HEK293 (cell line): ENCODE results near the gene PKD2L1.

Experiments used
- BCL11B ChIP-seq: fragments of 450-650 bp; formaldehyde crosslinking; IDR thresholded peaks from 2 replicates; pipeline ENCODE4 v1.5.1; 2016; ENCODE audit warnings: low read depth, missing biosample characterization, missing genetic modification characterization
- GLI4 ChIP-seq: fragments of 450-650 bp; formaldehyde crosslinking; IDR thresholded peaks from 2 replicates; pipeline ENCODE4 v1.5.1; 2016; ENCODE audit warnings: missing biosample characterization, missing genetic modification characterization
- KLF1 ChIP-seq: fragments of 450-650 bp; formaldehyde crosslinking; IDR thresholded peaks from 2 replicates; pipeline ENCODE4 v1.5.1; 2016; ENCODE audit warnings: missing biosample characterization, missing genetic modification characterization
- PRDM1 ChIP-seq: fragments of 450-650 bp; formaldehyde crosslinking; IDR thresholded peaks from 2 replicates; pipeline ENCODE4; 2016; ENCODE audit warnings: missing biosample characterization, missing genetic modification characterization
- ZNF175 ChIP-seq: fragments of 450-650 bp; formaldehyde crosslinking; IDR thresholded peaks from 2 replicates; pipeline ENCODE4 v1.5.1; 2016; ENCODE audit warnings: missing biosample characterization, missing genetic modification characterization
- ZNF23 ChIP-seq: fragments of 450-650 bp; formaldehyde crosslinking; IDR thresholded peaks from 2 replicates; pipeline ENCODE4 v1.5.1; 2016; ENCODE audit warnings: missing biosample characterization, missing genetic modification characterization, borderline replicate concordance
- ZNF555 ChIP-seq: fragments of 450-650 bp; formaldehyde crosslinking; conservative IDR thresholded peaks from 2 replicates; pipeline ENCODE4 v1.5.1; 2017; ENCODE audit warnings: missing biosample characterization, mild to moderate bottlenecking, missing genetic modification characterization, inconsistent platforms
- ZNF792 ChIP-seq: fragments of 450-650 bp; formaldehyde crosslinking; IDR thresholded peaks from 2 replicates; pipeline ENCODE4 v1.5.1; 2016; ENCODE audit warnings: missing biosample characterization, missing genetic modification characterization
- TF ChIP-seq, protein P1 (sequence below): fragments of 450-650 bp; formaldehyde crosslinking; IDR thresholded peaks from 2 replicates; pipeline ENCODE4 v1.5.1; 2016; ENCODE audit warnings: missing biosample characterization, missing genetic modification characterization, low read depth
- TF ChIP-seq, protein P2 (sequence below): fragments of 450-650 bp; formaldehyde crosslinking; IDR thresholded peaks from 2 replicates; pipeline ENCODE4 v1.5.1; 2016; ENCODE audit warnings: missing biosample characterization, missing genetic modification characterization
- TF ChIP-seq, protein P3 (sequence below): fragments of 450-650 bp; formaldehyde crosslinking; IDR thresholded peaks from 2 replicates; pipeline ENCODE4 v1.5.1; 2016; ENCODE audit warnings: missing biosample characterization, missing genetic modification characterization

DNA sequence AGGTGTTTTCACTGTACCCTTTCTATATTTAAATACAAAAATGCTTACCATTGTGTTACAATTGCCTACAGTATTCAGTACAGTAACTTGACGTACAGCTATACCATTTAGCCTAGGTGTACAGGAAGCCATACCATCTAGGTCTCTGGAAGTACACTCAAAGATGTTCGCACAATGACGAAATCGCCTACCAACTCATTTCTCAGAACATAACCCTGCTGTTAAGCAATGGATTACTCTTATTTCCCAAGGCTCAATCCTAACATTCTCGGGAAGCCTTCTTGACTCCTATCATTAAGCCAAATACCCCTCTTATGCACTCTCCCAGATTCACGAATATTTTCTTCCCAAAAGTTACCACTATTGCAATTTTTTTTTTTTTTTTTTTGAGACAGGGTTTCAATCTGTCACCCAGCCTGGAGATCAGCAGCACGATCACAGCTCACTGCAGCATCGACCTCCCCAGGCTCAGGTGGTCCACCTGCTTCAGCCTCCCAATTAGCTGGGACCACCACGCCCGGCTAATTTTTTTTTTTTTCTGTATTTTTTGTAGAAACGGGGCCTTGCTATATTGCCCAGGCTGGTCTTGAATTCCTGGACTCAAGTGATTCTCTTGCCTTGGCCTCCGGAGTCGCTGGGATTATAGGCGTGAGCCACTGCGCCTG is 64.1 kb downstream of the PKD2L1 start:
- TF ChIP-seq BCL11B (tag by site-specific recombination) (no peak), KLF1 (tag by site-specific recombination) (no peak), ZNF555 (tag by site-specific recombination) (no peak), GLI4 (tag by site-specific recombination) (no peak), ZNF175 (tag by site-specific recombination) (no peak), ZNF23 (tag by site-specific recombination) (no peak), PRDM1 (tag by site-specific recombination) (no peak), ZNF792 (tag by site-specific recombination) (no peak)
- TF ChIP-seq, protein P1, sequence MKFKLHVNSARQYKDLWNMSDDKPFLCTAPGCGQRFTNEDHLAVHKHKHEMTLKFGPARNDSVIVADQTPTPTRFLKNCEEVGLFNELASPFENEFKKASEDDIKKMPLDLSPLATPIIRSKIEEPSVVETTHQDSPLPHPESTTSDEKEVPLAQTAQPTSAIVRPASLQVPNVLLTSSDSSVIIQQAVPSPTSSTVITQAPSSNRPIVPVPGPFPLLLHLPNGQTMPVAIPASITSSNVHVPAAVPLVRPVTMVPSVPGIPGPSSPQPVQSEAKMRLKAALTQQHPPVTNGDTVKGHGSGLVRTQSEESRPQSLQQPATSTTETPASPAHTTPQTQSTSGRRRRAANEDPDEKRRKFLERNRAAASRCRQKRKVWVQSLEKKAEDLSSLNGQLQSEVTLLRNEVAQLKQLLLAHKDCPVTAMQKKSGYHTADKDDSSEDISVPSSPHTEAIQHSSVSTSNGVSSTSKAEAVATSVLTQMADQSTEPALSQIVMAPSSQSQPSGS (tag by site-specific recombination) = no peak
- TF ChIP-seq, protein P2, sequence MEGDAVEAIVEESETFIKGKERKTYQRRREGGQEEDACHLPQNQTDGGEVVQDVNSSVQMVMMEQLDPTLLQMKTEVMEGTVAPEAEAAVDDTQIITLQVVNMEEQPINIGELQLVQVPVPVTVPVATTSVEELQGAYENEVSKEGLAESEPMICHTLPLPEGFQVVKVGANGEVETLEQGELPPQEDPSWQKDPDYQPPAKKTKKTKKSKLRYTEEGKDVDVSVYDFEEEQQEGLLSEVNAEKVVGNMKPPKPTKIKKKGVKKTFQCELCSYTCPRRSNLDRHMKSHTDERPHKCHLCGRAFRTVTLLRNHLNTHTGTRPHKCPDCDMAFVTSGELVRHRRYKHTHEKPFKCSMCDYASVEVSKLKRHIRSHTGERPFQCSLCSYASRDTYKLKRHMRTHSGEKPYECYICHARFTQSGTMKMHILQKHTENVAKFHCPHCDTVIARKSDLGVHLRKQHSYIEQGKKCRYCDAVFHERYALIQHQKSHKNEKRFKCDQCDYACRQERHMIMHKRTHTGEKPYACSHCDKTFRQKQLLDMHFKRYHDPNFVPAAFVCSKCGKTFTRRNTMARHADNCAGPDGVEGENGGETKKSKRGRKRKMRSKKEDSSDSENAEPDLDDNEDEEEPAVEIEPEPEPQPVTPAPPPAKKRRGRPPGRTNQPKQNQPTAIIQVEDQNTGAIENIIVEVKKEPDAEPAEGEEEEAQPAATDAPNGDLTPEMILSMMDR (tag by site-specific recombination) = no peak
- TF ChIP-seq, protein P3, sequence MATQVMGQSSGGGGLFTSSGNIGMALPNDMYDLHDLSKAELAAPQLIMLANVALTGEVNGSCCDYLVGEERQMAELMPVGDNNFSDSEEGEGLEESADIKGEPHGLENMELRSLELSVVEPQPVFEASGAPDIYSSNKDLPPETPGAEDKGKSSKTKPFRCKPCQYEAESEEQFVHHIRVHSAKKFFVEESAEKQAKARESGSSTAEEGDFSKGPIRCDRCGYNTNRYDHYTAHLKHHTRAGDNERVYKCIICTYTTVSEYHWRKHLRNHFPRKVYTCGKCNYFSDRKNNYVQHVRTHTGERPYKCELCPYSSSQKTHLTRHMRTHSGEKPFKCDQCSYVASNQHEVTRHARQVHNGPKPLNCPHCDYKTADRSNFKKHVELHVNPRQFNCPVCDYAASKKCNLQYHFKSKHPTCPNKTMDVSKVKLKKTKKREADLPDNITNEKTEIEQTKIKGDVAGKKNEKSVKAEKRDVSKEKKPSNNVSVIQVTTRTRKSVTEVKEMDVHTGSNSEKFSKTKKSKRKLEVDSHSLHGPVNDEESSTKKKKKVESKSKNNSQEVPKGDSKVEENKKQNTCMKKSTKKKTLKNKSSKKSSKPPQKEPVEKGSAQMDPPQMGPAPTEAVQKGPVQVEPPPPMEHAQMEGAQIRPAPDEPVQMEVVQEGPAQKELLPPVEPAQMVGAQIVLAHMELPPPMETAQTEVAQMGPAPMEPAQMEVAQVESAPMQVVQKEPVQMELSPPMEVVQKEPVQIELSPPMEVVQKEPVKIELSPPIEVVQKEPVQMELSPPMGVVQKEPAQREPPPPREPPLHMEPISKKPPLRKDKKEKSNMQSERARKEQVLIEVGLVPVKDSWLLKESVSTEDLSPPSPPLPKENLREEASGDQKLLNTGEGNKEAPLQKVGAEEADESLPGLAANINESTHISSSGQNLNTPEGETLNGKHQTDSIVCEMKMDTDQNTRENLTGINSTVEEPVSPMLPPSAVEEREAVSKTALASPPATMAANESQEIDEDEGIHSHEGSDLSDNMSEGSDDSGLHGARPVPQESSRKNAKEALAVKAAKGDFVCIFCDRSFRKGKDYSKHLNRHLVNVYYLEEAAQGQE = no peak
